GM18517 (cell line): ENCODE data around the gene POTEH.
"Not testable (repeated sequence)": the region's sequence is repeated elsewhere in the genome, so short reads cannot be mapped to it uniquely, and the experiment has no call there.

ENCODE experiments used
- ATAC-seq: cut with Tn5 transposase; IDR thresholded peaks from one replicate; pipeline ENCODE4 v1.9.1; 2021; ENCODE audit warnings: mild to moderate bottlenecking, moderate library complexity; ENCODE audit not compliant: unreplicated experiment

Gene POTEH

DNA sequence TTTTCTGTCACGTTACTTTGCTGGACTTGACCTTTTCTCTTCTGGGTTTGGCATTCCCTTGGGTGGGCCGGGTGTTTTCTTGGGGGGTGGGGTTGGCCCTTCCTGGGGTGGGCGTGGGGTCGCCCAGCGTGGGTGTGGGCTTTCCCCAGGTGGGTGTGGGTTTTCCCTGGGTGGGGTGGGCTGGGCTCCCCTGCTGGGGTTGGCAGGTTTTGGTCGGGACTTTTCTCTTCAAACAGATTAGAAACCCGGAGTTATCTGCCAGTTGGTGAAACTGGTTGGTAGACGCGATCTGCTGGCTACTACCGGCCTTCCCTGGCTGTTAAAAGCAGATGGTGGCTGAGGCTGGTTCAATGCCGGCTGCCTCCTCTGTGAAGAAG lies at the start of gene POTEH:
Gene POTEH (plus strand): TSS at position 278 of the 377 bp plus-strand sequence. CDS start 52 bp downstream, at position 330.
- not testable (repeated sequence) for ATAC-seq

DNA sequence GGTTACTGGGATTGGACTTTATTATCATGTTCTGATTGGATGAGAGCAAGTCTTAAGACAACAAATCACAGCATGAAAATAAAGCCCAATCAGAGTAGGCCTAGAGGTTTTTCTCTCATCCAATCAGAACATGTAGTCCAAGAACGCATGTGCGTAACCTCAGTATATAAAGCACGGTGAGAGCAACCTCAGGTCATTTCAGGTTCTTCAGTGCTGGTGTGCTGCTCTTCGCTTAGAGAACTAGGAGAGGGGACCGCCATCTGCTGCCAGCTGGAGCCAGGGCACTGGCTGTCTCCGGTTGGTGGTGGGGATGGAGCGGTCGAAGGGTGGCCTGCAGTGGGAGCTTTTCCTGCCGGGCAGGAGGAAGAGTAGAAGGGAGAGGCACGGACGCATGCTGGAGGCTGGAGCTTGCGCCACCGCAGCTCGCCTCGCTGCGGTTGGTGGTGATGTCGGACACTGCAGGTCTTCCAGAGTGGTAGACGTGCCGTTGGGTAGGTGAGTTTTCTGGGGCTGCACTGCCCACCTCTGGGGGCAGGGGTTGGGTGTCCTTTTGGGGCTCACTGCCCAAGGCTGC lies 47.5 kb upstream of the POTEH start:
- not testable (repeated sequence) for ATAC-seq

DNA sequence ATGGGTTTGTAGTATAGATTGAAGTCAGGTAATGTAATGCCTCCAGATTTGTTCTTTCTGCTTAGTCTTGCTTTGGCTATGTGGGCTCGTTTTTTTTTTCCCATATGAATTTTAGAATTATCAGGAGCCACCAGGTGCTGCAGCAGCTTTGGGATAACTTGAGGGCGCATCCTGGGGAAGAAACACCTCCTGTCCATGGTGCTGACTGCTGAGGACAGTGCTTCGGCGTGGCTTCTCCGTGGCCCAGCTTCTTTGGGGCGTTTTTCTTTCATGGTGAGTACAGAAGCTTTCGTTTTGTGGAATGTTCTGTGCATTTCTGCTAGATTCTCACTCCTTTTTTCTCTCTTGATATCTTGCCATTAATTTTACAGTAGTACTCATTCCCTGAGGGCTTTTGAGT lies 37.9 kb upstream of the POTEH start:
- ATAC-seq: not testable (repeated sequence)

DNA sequence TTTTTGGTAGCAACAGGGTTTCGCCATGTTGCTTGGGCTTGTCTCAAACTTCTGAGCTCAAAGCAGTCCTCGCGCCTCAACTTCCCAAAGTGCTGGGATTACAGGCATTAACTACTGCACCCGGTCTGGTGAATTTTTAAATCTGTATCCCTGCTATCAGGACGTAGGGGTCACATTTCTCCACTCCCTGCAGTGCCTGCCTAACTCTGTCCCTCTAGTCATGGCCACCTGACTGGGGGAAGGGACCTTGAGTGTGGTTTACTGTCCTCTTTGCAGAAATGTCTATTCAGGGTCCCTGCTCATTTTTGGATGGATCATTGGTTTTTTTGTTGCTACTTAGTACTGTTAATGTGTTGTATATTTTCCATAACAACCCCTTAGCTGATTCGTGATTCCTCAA lies 37.1 kb upstream of the POTEH start:
- ATAC-seq: not testable (repeated sequence)

DNA sequence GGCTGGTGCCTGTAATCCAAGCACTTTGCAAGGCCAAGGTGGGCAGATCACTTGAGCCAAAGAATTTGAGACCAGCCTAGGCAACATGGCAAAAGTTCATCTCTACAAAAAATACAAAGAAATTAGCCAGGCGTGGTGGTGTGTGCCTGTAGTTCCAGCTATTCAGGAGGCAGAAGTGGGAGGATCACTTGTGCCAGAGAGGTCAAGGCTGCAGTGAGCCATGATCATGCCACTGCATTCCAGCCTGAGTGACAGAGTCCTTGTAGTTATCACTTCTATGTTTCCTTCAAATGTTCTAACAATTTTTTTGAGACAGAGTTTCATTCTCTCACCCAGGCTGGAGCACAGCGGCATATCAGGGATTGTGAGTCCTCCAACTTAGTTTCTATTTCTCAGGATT lies 36.6 kb upstream of the POTEH start:
- not testable (repeated sequence) for ATAC-seq

DNA sequence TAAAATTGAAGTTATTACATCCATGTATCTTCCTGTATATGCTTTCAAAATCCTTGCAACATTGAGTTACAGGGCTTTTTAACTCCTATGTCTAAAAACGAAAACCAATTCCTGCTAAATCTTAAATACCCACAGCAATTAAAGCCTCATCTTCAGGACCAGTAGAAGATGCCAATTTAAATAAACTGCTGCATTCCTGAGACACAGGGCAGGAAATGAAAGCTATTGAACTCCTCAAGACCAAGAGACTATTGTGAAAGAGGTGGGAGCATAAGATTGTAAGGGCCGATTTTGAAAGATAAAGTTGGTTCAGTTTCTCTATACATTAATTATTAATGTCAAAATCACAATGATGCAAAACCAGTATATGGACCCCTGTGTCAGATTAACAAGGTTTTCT lies 28.7 kb upstream of the POTEH start:
- not testable (repeated sequence) for ATAC-seq

DNA sequence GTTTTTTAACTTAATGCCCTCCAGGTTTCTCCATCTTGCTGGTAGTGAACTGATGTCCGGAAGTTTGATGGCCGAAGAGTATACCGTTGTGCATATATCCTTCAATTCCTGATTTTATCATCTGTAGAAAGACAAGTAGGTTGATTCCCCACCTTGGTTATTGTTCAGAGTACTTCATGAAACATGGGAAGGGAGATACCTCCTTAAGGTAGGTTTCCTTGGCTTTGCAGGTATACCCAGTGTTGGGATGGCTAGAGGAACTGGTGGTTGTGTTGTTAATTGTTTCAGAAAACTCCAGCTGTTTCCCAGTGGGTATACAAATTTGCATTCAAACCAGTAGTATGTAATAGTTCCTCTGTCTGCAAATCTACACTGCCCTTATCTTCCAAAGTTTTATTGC lies 25.1 kb upstream of the POTEH start:
- not testable (repeated sequence) for ATAC-seq

DNA sequence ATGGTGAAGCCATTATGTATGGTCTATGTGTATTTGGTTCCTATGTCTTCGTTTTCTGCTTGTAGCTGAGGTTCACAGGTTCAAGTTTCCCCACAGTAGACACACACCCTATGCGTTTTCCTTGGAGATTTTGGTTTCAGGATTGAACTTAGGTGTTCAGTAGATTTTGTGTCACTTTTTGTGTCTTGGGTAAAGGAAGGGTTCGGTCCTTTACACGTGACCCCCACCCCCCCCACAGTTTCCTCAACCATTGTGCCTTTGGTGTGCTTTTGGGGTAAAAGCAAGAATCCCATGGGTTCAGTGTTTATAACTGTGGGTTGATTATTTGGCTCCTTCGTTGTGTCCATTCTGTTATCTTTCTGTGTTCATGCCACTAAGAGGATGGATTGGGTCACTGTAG lies 24.3 kb upstream of the POTEH start:
- ATAC-seq: not testable (repeated sequence)

DNA sequence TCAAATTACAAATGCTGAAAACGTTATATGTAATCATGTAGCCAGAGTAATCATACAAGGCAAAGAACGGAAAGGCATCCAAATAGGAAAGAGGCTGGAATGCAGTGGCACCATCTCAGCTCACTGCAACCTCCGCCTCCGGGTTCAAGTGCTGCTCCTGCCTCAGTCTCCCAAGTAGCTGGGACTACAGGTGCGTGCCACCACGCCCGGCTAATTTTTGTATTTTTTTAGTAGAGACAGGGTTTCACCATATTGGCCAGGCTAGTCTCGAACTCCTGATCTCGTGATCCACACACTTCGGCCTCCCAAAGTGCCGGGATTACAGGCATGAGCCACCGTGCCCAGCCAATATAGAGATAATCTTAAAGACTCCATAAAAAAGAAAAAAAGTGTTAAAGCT lies 20.4 kb upstream of the POTEH start:
- not testable (repeated sequence) for ATAC-seq

DNA sequence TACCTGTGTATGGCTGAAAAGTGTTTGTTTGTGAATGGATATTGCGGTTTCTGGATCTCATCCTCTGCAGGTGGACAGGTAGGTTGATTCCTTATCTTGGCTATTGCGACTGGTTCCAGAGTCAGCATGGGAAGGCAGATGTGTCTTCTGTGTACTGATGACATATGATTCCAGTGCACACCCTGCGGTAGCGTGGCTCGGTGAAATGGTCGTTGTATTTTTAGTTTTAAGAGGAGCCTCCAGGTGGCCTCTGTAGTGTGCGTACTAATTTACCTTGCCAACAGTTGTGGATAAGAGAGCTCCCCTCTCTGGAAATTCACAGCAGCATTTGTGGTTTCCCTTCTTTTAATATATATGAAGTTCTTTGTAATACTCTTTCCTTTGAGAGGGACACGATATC lies 10.1 kb upstream of the POTEH start:
- ATAC-seq: not testable (repeated sequence)

DNA sequence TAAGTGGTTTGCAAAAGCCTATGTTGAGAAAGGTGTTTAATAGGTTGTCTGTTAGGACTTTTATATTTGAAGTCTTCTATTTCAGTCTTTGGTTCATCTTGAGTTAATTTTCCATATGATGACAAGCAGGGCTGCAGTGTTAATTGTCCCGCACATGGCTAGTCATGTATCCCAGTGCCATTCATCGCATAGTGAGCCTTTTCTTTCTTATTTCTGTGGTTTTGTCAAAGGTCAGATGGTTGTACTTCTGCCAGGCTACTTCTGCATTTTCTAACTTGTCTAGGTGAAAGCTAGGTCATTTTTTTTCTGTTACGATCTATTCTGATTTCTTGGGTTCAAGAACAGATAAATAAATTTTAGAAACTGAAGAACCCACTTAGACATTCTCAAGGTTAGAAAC lies 5.7 kb upstream of the POTEH start:
- not testable (repeated sequence) for ATAC-seq

DNA sequence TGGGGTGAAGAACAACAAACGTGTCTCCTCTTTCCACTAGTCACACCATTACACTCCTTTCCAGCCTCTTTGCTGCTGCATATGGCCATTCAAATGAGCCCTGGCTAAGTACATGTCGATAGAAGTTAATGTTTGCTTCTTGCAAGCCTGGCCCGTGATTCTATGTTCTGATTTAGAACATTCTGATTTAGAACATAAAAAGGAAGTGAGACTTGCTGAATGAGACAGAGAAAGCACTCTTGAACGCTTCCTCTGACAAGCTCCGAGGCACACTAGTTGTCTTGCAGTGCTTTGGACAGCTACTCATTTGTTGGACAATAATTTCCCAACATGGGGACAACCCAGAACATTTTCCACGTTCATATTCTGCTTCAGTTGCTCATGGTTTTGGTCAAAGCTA lies 5.1 kb upstream of the POTEH start:
- ATAC-seq: not testable (repeated sequence)

DNA sequence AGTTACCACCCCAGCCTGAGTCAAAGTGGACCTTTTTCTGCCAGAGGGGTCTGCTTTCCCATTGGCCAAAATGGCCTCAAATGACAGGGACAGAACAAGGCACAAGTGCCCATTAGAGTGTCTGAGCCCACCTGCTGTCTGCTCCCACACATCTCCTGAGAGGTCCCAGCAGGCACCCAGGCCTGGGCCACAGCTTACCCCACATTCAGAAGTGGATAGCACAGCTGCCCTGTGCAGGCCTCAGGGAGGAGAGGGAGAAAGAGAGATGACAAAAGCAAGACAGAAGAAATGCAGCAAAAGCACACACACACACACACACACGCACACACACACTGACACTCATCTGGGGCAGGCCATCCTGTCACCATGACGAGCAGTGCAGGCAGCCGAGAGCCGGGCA lies 4.2 kb upstream of the POTEH start:
- ATAC-seq: not testable (repeated sequence)

DNA sequence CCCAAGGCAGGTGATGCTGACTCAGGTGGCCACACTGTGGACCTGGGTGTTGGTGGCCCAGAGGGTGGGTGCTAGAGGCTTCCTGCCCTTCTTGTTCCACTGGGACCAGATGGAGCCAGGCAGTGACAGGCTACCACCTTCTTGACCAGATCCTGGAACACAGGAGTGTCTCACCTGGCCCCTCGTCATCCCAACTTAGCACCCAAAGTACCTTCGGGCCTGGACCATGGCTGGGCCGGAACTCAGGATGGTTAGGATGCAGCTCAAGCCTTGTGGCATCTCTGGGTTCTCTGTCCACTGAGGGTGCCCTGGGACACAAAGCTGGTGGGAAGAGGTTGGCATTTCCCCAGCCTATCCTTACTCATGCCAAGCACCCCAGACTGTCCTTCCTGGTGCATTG lies 2.7 kb upstream of the POTEH start:
- ATAC-seq: not testable (repeated sequence)

DNA sequence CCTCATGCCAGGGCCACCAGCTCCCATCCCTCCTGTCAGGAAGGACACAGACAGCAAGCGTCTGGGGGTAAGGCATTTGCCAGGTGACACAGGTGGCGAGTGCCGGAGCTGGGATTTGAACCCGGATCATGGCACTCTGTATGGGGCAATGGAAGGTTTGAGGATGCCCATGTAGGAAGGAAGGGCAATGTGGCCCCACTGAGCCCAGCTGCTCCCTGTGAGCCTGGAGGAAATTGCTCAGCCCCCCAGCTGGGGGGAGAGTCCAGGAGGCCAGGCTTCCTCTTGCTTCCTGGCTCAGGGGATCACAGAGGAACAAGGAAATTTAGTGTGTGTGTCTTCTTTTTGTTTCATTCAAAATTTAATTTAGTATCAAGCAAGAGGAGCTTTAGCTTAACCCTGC lies 2.1 kb upstream of the POTEH start:
- not testable (repeated sequence) for ATAC-seq

DNA sequence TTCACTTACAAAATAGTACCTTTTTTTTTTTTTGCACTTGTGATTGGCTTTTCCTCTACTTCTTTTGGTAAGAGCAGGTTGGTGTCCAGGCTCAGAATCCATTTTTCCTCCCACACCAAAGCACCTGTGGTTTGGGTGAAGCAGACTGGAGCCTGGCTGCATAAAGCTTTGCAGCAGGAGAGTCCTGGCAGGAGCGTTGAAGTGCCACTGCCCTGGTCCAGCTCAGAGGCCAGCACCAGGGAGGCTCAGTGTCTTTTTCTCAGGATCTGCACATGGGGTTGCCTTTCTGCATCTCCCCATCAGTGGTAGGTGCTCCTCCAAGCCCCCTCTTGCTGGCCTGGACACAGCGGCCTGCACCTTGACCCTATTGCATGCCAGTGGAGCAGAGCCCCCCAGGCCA lies 1.7 kb upstream of the POTEH start:
- not testable (repeated sequence) for ATAC-seq

DNA sequence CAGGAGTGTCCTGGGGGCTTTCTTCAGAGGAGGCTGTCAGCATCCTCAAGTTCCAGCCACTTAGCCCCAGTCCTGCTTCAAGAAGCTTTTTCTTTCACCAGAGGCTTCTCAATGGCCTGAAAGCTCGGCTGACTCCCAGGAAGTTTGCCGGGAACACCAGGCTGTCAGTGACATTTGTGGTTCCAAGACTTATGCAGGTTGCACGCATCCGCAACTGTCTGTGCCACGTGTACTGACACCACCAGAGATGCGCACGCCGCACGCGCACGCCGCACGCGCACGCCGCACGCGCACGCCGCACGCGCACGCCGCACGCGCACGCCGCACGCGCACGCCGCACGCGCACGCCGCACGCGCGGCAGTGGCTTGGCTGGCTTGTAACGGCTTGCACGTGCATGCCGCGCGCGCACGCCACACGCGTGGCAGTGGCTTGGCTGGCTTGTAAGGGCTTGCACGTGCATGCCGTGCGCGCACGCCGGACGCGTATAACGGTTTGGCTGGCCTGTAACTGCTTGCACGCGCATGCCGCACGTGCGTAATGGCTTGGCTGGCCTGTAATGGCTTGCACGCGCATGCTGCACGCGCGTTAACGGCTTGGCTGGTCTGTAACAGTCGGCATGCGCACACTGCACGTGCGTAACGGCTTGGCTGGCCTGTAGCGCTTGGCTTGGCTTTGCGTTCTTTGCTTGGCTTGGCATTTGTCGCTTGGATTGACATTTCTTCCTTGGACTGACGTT lies 646 bp upstream of the POTEH start:
- ATAC-seq: not testable (repeated sequence)

DNA sequence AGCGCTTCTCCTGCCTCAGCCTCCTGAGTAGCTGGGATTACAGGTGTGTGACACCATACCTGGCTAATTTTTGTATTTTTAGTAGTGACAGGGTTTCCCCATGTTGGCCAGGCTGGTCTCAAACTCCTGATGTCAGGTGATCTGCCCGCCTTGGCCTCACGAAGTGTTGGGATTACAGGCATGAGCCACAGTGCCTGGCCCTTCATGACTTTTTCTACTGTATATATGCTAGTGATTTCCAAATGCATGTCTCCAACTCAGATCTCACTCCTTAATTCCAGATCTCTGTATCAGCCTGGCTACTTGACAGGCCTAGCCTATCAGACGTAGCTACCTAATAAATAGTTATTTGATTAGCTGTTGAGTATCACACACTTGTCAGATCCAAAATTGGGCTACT lies 23.8 kb downstream of the POTEH start:
- ATAC-seq: not testable (repeated sequence)

DNA sequence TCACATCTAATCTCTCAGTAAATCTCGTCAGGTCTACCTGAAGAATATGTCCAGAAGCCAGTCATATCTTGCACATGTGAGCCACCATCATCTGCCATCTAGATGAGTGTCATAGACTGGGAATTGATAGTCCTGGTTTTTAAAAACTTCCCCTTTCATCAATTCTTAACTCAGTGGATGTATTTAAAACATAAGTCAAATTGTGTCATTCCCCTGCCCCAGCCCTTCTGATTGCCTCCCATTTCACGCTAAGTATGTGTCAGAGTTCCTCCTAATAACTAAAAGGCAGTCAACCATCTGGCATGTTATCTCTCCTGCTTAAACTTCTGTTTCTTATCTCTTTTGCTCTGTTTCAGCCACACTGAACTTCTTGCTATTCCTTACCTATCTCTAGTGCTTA lies 24.3 kb downstream of the POTEH start:
- ATAC-seq: not testable (repeated sequence)

DNA sequence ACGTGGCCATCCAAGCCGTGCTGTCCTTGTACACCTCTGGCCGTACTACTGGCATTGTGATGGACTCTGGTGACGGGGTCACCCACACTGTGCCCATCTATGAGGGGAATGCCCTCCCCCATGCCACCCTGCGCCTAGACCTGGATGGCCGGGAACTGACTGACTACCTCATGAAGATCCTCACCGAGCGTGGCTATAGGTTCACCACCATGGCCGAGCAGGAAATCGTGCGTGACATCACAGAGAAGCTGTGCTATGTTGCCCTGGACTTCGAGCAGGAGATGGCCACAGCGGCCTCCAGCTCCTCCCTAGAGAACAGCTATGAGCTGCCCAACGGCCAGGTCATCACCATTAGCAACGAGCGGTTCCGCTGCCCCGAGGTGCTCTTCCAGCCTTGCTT lies 32.1 kb downstream of the POTEH start:
- ATAC-seq: not testable (repeated sequence)

DNA sequence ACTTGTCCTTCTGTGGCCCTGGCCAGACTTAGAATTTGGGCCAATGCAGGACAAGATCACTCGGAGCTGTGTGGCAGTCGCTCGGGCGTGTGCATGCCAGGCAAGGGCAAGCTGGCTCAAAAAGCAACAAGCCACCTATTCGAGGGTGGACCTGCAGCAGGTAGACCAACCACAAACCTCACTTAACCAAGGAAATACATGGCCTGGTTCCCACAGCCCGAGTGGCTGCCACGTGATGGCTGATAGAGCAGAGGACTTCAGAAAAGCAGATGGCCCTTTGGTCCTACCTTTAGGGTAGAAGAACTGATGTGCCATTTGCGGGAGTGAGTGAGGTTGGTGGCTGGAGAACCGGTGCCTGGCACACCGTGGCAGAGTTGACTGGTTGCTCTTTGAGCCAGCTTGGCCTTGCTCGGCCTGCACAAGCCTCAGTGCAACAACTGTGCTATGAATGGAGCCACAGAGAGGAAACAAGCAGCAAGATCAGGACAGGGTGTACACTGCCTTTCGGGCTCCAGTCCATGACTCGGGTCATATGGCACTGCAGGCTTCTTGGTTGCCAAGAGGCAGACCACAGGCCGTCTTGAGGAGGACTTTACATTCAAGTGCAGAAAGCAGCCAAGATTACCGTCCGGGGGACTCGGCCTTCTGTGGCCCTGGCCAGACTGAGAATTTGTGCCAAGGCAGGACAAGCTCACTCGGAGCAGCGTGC lies 39.5 kb downstream of the POTEH start:
- not testable (repeated sequence) for ATAC-seq

DNA sequence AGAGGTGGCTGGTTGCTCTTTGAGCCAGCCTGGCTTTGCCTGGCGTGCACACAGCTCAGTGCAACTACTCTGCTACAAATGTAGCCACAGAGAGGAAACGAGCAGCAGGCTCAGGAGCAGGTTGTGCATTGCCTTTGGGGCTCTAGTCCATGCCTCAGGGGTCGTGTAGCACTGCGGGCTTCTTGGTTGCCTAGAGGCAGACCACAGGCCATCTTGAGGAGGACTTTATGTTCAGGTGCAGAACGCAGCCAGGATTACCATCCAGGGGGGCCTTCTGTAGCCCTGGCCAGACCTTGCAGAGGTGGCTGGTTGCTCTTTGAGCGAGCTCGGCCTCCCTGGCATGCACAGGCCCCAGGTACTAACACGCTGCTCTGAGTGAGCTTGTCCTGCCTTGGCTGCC lies 41.2 kb downstream of the POTEH start:
- ATAC-seq: not testable (repeated sequence)
